Astrocyte (in vitro differentiated cells and primary cell): ENCODE data around the gene SC5D. TPM values are rescaled to one million over a fixed set of nuclear protein-coding genes. Genes with fewer than 3 reads are reported as not detected.

Source experiments
- DNase-seq: peaks from one replicate; pipeline ENCODE4 v3.0.0-alpha.2; 2010; ENCODE audit warnings: low read depth
- FAIRE-seq: peaks from 2 replicates; lab custom pipeline; 2011; peaks lifted over from hg19 to GRCh38; lab: Jason Lieb, UNC
- H2AFZ ChIP-seq: 2 replicates; pipeline ENCODE4 v1.6.0; 2012; ENCODE audit warnings: low read depth, low read length, inconsistent platforms
- H3K27ac ChIP-seq: 2 replicates; pipeline ENCODE4 v1.5.1; 2011; ENCODE audit warnings: low read depth, low read length, inconsistent platforms
- H3K27me3 ChIP-seq: 2 replicates; pipeline ENCODE4 v1.6.0; 2011; ENCODE audit warnings: low read length, inconsistent platforms; ENCODE audit not compliant: insufficient read depth
- H3K36me3 ChIP-seq: 2 replicates; pipeline ENCODE4 v1.5.1; 2011; ENCODE audit warnings: low read length, inconsistent platforms; ENCODE audit not compliant: insufficient read depth
- H3K4me1 ChIP-seq: 2 replicates; pipeline ENCODE4 v1.5.1; 2011; ENCODE audit warnings: low read length, inconsistent platforms; ENCODE audit not compliant: insufficient read depth
- H3K4me2 ChIP-seq: 2 replicates; pipeline ENCODE4 v1.6.0; 2012; ENCODE audit warnings: low read length, inconsistent platforms
- H3K4me3 ChIP-seq: 2 replicates; pipeline ENCODE4 v1.5.1; 2011; ENCODE audit warnings: low read depth, mild to moderate bottlenecking, low read length, inconsistent platforms; ENCODE audit not compliant: insufficient read depth
- H3K79me2 ChIP-seq: 2 replicates; pipeline ENCODE4 v1.6.0; 2012; ENCODE audit warnings: mild to moderate bottlenecking, low read length, inconsistent platforms; ENCODE audit not compliant: insufficient read depth
- H3K9ac ChIP-seq: 2 replicates; pipeline ENCODE4 v1.6.0; 2012; ENCODE audit warnings: mild to moderate bottlenecking, low read length, inconsistent platforms
- H3K9me3 ChIP-seq: 2 replicates; pipeline ENCODE4 v1.5.1; 2012; ENCODE audit warnings: low read depth, mild to moderate bottlenecking, low read length, inconsistent platforms; ENCODE audit not compliant: insufficient read depth
- H4K20me1 ChIP-seq: 2 replicates; pipeline ENCODE4 v1.6.0; 2012; ENCODE audit warnings: low read length, inconsistent platforms; ENCODE audit not compliant: insufficient read depth
- H3K27ac Mint-ChIP-seq: one replicate; pipeline ENCODE4 v1.8.0; 2021; ENCODE audit warnings: mild to moderate bottlenecking, mixed read lengths; ENCODE audit not compliant: unreplicated experiment
- H3K27me3 Mint-ChIP-seq: one replicate; pipeline ENCODE4 v1.8.0; 2021; ENCODE audit warnings: low read depth, mixed read lengths; ENCODE audit not compliant: unreplicated experiment
- H3K36me3 Mint-ChIP-seq: one replicate; pipeline ENCODE4 v1.8.0; 2021; ENCODE audit warnings: low read depth, mixed read lengths; ENCODE audit not compliant: unreplicated experiment
- H3K4me1 Mint-ChIP-seq: one replicate; pipeline ENCODE4 v1.8.0; 2021; ENCODE audit warnings: low read depth, mixed read lengths; ENCODE audit not compliant: unreplicated experiment
- H3K4me3 Mint-ChIP-seq: one replicate; pipeline ENCODE4 v1.8.0; 2021; ENCODE audit warnings: mild to moderate bottlenecking, moderate library complexity, mixed read lengths; ENCODE audit not compliant: unreplicated experiment
- H3K9me3 Mint-ChIP-seq: one replicate; pipeline ENCODE4 v1.8.0; 2021; ENCODE audit warnings: mild to moderate bottlenecking, mixed read lengths; ENCODE audit not compliant: unreplicated experiment
- CTCF ChIP-seq: IDR thresholded peaks from 2 replicates; pipeline ENCODE4 v1.5.1; 2011; ENCODE audit warnings: low read depth, mild to moderate bottlenecking, inconsistent platforms, low read length, moderate library complexity; ENCODE audit not compliant: insufficient read depth
- EZH2 ChIP-seq: IDR thresholded peaks from 2 replicates; pipeline ENCODE4 v1.6.1; 2012; ENCODE audit warnings: mild to moderate bottlenecking, low read length, inconsistent platforms; ENCODE audit not compliant: insufficient read depth
- total RNA-seq: library from RNA; stranded (reverse); gene quantifications from 2 replicates; pipeline ENCODE4 v1.2.1, GENCODE V29; 2021

SC5D gene
- total RNA-seq, 1 donor from 2014 or later = 81.8 TPM

GRCh38 chr11:121300972-121301699 is 8.6 kb downstream of the SC5D start:
- Histone ChIP-seq H3K27ac (no peak overlapping the region), H3K36me3 (peaks cover 3% of the 10 kb centered on the region), H4K20me1 (peaks cover 52% of the 10 kb centered on the region), H3K4me2 (no peak overlapping the region), H3K27me3 (no peaks in the 10 kb centered on the region), H3K79me2 (peaks cover 45% of the 10 kb centered on the region), H3K4me1 (no peaks in the 10 kb centered on the region), H2AFZ (no peak overlapping the region), H3K9ac (no peak overlapping the region), H3K9me3 (no peaks in the 10 kb centered on the region), H3K4me3 (no peak overlapping the region)
- no peak overlapping the region for H3K27ac Mint-ChIP-seq
- TF ChIP-seq CTCF = no peak
- TF ChIP-seq EZH2 = no peak
- FAIRE-seq (no peak), DNase-seq (no peak)
- no peaks in the 10 kb centered on the region for H3K36me3 Mint-ChIP-seq
- peaks cover 11% of the 10 kb centered on the region for H3K4me1 Mint-ChIP-seq
- H3K27me3 Mint-ChIP-seq = no peaks in the 10 kb centered on the region
- H3K4me3 Mint-ChIP-seq = no peak overlapping the region
- no peaks in the 10 kb centered on the region for H3K9me3 Mint-ChIP-seq

- Histone ChIP-seq H3K36me3 (peaks cover 11% of the 10 kb centered on the region), H3K9me3 (no peaks in the 10 kb centered on the region), H3K27me3 (no peaks in the 10 kb centered on the region), H3K79me2 (peaks cover 17% of the 10 kb centered on the region), H3K4me1 (no peaks in the 10 kb centered on the region), H3K27ac (no peak overlapping the region), H4K20me1 (peaks cover 29% of the 10 kb centered on the region), H3K4me3 (no peak overlapping the region), H2AFZ (no peak overlapping the region), H3K4me2 (no peak overlapping the region), H3K9ac (no peak overlapping the region)
- Mint-ChIP-seq H3K27ac (no peak overlapping the region), H3K27me3 (no peaks in the 10 kb centered on the region), H3K4me1 (peaks cover 6% of the 10 kb centered on the region), H3K9me3 (no peaks in the 10 kb centered on the region), H3K4me3 (no peak overlapping the region), H3K36me3 (peaks cover 4% of the 10 kb centered on the region)
- DNase-seq = no peak
- FAIRE-seq = no peak
- TF ChIP-seq CTCF (no peak), EZH2 (no peak)
Measured at GRCh38 chr11:121304759-121305158, 12.2 kb downstream of the SC5D start.

- Histone ChIP-seq H3K27ac (no peak overlapping the region), H3K36me3 (peaks cover 11% of the 10 kb centered on the region), H3K9me3 (no peaks in the 10 kb centered on the region), H3K79me2 (no peaks in the 10 kb centered on the region), H3K4me3 (no peak overlapping the region), H3K27me3 (no peaks in the 10 kb centered on the region), H2AFZ (no peak overlapping the region), H3K4me1 (no peaks in the 10 kb centered on the region), H3K9ac (no peak overlapping the region), H4K20me1 (no peaks in the 10 kb centered on the region), H3K4me2 (no peak overlapping the region)
- TF ChIP-seq EZH2 (no peak), CTCF (no peak)
- no peak for DNase-seq
- H3K4me3 Mint-ChIP-seq = no peak overlapping the region
- no peak overlapping the region for H3K27ac Mint-ChIP-seq
- no peak for FAIRE-seq
- H3K4me1 Mint-ChIP-seq = peaks cover 3% of the 10 kb centered on the region
- H3K36me3 Mint-ChIP-seq = peaks cover 7% of the 10 kb centered on the region
- no peaks in the 10 kb centered on the region for H3K27me3 Mint-ChIP-seq
- H3K9me3 Mint-ChIP-seq = no peaks in the 10 kb centered on the region
Measured at GRCh38 chr11:121308816-121309215, 16.2 kb downstream of the SC5D start.
